Activated naive CD4-positive, alpha-beta T cell treated with Interleukin-2 at 50 U/mL for 16 hours (primary cell): Measurements from ENCODE around the gene POMC.
"Not testable (repeated sequence)": the region's sequence is repeated elsewhere in the genome, so short reads cannot be mapped to it uniquely, and the experiment has no call there.

ENCODE experiments used
- DNase-seq: peaks from one replicate; pipeline ENCODE4 v3.0.0-alpha.2; 2020

The POMC gene

DNA sequence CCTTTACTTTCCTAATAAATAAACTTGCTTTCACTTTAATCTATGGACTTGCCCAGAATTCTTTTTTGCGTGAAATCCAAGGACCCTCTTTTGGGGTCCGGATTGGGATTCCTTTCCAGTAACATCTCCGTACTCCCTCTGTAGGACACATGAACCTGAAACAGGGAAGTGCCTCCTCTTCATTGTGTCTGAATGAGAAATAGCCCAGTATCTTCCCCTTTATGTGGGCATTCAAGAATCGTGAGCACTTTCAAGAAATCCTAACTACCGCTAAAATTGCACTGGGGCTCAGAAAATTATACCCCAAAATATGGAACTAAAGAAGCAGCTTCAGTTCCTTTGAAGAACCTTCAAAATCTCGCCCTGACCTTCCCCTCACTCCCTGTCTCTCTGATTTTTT, 7.8 kb upstream of the POMC start:
- DNase-seq = no peak

DNA sequence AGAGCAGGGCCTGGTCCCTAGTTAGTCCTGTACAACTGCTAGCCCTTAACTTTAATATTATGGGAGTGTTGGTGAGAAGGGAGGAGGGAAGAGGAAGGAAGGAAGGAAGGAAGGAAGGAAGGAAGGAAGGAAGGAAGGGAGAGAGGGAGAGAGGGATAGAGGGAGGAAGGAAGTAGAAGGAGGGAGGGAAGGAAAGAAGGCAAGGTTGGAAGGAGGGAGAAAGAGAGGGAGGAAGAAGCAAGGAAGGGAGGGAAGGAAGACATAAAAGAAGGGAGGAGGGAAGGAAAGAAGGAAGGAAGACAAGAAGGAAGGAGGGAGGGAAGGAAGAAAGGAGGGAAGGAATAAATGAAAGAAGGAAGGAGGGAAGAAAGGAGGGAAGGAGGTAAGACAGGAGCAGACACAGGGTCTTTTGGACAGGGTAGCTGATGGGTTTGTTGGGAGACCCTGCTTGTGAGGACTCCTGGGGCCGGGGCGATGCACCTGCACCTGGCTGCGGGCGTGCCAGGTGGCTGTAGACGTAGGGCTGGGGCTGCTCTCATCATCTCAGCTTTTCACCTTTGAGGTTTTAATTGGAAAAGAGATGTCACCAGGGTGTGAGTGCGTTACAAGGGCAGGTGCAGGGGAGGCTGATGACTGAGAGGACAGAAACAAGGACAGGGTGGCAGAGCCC, 5.9 kb upstream of the POMC start:
- DNase-seq = no peak

DNA sequence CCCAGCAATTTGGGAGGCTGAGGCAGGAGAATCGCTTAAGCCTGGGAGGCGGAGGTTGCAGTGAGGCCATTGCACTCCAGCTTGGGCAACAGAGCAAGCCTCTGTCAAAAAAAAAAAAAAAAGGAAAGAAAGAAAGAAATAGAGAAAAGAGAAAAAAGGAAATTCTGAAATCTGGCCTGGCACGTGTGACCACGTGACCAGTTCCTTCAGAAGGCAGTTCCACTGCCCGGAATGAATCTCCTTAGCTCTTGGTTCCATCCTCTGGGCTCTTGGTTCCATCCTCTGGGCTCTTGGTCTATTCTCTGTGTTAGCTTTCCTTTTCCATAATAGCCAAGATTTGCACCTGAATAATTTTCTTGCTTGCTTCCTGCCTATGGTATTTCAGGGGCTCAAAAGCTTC, 5.3 kb upstream of the POMC start:
- DNase-seq = no peak

DNA sequence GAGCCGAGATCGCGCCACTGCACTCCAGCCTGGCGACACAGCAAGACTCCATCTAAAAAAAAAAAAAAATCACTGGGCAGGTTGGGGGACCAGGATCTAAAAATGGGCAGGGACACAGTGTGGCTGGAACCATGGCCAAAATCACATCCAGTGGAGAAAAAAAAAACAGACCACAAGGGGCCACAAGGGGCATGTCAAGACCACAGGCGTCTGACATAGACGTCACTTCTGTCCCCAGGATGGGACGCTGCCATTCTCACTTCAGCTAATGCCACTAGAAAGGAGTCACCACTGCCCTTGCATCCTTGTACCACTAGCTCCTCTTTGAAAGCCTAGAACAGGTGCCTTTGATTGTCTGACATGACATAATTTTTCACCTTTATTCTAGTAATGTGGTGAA, 2.5 kb upstream of the POMC start:
- no peak for DNase-seq

DNA sequence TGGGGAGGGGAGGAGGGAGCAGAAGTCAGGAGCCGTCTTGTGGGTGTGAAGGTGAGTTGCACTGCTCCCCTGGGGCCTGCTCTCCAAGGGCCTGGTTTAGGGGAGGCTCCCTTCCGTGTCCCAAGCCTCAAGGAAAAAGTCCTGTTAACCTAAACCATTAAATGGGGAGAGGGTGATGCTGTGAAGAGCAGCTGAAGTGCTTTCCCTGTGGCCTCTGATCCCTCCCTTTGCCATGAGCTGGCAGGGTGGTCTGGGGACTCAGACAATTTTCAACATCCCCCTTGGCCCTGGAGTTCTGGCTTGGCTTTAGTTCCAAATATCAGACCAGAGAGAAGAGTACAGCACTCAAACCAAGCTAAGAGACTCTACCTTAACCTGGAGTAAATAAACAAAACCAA, 692 bp upstream of the POMC start:
- DNase-seq = no peak

DNA sequence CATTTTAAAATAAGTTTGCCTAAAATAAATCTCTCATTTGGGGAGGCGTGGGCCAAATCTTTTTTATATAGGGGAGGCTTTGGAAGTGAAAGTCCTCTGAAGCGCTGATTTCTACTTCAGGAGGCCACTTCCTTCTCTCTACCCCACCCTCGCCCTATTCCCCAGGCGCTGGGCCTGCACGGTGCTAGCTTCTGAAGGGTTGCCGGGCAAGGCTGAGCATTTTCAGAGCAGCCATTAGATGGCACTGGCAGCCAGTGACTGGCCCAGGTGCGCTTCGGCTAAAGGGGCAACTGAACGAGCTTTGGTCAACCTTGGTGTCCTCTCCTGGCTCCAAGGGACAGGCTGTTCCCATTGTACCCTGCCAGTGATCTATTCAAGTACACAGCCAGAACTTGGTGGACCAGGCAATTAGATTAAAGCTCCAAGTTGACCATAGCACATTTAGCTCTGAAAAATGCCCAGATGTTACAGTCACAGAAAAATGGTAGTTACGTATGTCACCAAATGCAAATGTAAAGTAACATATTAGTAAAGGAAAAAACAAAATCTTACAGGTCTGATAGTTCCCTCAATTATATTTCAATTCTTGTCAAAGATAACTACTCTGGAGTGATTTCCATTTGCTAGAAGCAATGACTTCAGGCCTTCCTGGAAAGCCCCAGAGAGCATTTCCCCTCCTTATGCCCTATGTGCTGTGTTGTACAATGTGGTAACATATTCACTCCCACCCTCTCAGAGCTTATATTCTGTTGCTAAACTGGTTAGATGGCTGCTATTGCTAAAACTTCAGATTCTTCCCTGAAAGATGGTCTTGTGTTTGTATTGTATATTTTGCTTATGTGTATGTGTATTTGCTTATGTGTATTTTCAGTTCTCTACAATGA, 2.1 kb downstream of the POMC start:
- peak; percentile 13 for DNase-seq

DNA sequence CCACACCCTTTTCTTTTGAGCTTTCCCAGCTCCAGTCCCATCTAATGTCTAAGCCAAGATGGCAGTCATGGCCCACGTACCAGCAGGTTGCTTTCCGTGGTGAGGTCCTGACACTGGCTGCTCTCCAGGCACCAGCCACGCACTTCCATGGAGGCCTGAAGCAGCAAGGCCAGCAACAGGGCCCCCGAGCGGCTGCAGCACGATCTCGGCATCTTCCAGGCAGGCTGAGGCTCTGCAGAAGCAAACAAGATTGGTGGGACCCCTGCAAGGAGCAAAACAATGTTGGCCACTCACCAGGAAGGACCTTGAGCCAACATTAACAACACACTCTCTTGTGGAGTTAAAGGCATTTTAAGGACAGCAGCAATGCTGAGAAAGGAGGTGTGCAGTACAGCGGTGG, 3.8 kb downstream of the POMC start:
- DNase-seq = no peak

DNA sequence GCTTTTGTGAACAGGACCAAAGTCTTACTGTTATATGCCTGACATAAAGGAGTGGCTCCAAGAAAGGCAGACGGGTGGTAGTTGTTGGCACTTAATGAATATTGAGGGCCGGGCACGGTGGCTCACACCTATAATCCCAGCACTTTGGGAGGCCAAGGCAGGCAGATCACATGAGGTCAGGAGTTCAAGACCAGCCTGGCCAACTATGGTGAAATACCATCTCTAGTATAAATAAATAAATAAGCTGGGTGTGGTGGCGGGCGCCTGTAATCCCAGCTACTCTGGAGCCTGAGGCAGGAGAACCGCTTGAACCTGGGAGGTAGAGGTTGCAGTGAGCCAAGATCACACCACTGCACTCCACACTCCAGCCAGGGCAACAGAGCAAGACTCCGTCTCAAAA, 6.3 kb downstream of the POMC start:
- DNase-seq = not testable (repeated sequence)

DNA sequence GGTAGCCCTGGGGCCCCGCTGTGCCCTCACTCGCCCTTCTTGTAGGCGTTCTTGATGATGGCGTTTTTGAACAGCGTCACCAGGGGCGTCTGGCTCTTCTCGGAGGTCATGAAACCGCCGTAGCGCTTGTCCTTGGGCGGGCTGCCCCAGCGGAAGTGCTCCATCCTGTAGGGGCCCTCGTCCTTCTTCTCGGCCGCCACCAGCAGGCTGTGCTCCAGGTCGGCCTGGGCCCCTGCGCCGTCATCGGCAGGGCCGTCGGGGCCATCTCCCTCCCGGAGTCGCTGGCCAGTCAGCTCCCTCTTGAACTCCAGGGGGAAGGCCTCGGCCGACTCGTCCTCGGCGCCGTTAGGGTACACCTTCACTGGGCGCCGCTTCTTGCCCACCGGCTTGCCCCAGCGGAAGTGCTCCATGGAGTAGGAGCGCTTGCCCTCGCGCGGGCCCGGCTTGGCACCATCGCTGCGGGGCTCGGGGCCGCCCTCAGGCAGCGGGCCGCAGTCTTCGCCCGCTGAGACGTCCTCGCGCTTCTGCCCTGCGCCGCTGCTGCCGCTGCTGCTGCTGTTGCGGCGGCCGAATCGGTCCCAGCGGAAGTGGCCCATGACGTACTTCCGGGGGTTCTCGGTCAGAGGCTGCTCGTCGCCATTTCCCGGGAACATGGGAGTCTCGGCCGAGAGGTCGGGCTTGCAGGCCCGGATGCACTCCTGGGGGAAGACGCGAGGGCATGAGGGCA, 7.2 kb downstream of the POMC start:
- peak; percentile 74 for DNase-seq

DNA sequence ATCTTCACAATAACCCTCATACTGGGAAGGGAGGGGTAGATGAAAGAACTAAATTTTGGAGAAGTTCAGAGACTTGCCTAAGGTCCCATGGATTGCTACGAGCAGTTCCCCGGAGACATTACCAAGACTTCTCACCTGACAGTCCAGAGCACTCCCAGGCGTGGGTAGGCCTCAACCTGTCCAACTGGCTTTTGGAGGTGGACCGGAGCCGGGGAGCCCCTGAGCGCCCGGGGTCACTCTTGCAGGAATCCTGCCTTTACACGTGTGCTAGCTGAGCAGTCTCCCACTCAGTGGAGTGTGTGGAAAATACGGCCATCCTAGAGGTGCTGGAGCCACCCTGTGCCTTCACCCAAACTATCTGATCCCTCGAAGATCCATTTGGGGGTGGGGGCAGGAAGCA, 8.0 kb downstream of the POMC start:
- no peak for DNase-seq

DNA sequence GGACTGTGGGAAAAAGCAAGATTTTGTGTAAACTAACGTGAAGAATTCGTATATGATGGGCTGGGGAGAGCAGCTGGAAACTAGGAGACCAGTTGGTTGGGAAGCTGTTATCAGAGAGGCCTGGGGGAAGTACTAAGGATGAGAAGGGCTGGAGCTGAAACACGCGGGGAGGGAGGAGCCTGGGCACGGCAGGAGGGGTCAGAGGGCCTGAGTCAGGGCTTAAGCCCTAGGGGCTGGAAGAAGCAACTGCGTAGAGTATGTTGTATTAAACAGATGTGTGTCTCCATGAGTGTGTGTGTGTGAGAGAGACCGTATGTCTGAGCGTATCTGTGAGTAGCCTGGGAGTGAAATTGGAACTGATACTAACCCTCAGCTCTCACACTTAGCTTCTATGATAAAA, 8.4 kb downstream of the POMC start:
- DNase-seq = no peak

DNA sequence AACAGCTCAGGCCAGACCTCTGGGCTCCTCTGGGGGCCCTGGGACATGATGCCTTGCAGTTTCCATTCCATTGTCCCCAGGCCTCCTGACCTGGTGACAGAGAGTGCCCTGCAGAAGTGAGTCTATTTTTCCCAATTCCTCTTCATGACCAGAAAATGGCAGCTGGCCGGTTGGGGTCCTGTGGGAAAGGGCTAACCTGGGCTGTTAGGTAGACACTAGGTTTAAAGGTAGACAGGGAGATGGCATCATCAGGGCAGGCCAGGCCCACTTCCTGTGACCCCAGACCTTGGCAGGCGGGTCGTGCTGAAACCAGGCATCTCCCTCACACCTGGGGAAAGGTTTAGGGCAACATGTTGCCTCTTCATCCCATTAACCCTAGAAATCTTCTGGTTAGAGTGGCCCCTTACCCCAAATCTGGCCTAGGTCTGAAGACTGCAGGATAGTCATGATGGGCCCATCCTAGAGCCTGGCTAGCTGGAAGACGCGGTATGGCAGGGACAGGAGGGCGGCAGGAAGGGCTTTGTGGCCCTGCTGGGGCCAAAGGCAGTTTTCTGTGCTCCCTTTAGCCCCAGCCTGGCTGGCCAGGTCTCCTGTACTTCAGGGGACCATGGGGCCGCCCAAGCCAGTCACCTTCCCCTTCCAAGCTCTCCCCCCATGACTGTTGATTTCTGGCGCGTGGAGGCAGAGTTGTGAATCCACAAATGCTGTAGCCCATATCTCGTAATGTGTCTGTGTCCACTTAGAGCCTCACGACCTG, 10.1 kb downstream of the POMC start:
- no peak for DNase-seq

DNA sequence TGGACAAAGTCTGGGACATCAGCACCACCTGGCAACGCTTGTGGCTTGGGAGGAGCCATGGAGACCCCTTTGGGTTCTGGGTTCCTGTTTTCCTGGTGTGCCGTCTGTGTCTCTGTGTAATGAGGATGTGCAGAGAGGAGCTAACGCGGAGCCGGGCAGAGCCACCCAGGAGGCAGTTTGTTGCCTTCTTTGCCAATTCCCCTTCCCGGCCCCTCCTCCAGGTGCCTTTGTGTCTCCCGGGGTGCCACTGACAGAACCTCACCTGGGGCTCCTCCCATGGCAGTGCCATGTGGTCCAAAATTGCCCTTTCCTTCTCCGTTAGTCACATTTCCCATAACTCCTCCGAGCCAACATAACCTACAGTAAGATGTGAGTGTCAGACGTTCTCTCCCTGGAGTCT, 13.0 kb downstream of the POMC start:
- no peak for DNase-seq

DNA sequence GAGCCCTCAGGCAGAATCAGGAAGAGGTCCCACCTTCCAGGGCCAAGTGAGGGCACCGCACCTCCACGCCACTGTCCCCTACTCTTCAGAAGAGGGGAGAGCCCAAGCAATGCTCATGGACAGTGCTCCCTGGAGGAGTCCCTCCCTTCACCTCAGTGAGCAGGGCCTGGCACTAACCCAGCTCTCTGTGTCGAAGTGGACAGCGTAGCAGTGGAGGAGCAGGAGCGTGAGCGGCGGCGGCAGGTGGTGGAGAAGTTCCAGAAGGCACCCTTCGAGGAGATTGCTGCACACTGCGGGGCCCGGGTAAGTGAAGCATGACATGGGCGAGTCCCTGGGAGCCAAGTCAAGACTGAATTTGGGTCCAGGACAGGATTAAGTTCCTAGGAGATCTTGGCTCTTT, 16.7 kb downstream of the POMC start:
- no peak for DNase-seq

DNA sequence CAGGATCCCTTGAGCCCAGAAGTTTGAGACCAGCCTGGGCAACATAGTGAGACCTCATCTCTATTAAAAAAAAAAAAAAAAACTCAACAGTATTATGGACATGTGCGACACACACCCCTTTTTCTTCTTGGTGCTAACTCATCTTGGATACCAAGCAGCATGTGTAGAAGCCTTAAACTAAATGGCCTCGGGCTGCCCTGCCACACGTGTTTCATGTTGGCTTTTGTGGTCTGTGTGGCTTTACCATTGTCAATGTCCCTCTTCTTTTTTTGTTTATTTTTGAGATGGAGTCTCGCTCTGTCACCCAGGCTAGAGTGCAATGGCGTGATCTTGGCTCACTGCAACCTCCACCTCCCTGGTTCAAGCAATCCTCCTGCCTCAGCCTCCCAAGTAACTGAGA, 17.4 kb downstream of the POMC start:
- DNase-seq = not testable (repeated sequence)

DNA sequence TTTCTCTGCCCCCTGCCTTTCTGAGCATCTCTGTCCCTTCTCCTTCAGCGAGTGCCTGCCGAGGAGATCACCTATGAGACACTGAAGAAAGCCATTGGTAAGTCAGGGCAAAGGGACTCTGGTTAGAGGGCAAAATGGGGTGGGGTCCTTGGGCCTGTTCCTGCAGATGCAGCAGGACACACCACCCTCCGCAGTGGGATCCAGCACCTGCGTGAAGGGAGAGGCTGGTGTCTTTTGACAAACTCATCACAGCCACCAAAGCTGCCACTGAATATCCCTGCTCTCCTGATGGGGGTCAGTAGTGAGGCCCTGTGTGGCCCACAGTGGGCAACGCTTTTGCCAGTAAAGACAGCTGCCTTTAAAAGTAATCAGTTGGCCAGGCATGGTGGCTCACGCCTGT, 18.7 kb downstream of the POMC start:
- DNase-seq = no peak

DNA sequence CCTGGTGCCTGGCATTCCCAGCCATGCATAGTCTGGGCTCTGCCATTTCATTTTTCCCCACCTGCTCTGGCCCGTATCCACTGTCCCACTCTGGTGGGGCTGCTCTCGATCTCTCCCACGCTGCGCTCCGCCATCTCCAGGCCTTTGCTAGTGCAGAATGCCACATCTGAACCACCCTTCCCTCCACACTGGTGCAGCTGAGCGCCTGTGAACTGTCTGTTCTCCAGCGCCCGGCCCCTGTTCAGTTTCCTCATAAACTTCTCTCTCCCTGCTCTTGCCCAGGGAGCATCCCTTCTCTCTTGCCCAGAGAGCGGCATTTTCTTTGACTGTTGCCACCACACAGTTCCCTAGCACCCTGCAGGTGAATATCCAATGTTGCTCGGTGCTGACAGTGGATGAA, 21.5 kb downstream of the POMC start:
- no peak for DNase-seq

DNA sequence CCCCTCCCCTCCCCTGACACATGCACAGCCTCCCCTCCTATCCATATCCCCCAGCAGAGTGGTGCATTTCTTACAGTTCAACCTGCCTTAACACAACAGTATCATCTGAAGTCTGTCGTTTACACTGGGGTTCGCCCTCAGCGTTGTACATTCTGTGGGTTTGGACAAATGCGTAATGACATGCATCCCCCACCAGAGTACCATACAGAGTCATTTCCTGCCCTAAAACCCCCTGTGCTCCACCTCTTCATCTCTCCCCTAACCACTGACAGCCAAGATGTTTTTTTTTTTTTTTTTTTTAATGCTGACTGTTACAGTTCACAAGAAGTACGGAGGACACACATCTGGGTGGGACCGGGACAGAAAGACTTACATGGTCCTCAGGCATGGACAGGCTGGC, 22.6 kb downstream of the POMC start:
- DNase-seq = no peak

DNA sequence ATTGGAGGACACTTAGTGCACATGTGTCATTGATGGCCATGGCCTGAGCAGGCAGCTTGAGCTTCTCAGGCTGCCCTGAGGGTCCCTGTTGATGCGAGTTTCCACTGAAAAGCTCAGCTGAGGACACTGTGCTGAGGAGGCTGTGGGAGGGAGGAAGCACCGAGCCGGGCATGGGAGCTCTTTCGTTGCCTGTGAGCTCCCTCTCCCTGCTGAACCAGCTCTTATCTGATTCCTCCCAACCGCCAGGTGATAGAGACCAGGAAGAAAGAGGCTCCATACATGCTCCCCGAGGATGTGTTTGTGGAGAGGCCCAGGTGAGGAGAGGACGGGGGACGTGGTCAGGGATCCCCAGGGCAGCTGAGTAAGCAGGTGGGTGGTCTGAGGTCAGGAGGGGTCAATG, 27.3 kb downstream of the POMC start:
- DNase-seq = no peak

DNA sequence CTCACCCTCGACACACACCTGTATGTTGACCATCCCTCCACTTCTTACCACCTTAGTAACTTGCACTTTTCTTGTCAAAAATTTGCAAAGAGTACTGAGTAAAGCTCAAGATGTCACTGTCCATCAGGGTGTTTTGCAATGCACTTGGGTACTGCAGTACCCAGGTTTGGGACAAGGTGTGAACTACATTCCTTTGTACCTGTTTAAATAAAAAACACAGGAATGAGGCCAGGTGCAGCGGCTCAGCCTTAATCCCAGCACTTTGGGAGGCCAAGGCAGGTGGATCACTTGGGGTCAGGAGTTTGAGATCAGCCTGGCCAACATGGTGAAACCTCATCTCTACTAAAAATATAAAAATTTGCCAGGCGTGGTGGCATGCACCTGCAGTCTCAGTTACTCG, 27.8 kb downstream of the POMC start:
- DNase-seq = not testable (repeated sequence)

DNA sequence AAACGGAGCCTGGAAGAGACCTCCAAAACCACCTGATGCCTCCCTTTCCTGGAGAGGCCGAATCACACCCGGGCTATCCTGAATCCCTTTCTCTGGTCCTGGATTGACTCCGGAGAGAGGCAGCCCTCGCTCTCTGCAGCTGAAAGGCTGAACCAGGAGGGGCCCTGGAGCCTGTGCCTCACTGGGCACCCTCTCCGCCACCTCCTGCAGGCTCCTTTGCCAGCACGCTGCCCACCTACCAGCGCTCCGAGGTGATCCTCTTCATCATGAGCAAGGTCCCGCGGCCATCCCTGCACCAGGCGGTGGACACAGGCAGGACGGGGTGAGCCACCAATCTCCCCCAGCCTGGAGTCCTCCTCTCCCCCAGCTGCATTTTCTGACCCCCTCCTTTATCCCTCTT, 35.7 kb downstream of the POMC start:
- no peak for DNase-seq

DNA sequence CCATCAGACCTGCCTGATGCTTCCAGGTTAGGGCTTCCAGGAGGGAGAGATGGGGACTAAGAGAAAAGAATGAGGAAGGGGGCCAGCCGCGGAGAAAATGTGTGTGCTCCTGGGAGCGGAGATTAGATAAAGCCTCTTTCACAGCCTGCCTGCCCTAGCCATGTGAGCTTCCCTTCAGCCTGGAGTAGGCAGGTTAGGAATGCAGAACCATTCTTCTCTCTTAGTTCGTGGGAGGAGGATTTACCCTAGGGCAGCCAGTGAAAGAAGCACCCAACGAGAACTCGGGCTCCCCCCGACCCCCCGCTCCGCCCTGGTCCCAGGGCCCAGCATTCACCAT, 36.1 kb downstream of the POMC start:
- DNase-seq = no peak

DNA sequence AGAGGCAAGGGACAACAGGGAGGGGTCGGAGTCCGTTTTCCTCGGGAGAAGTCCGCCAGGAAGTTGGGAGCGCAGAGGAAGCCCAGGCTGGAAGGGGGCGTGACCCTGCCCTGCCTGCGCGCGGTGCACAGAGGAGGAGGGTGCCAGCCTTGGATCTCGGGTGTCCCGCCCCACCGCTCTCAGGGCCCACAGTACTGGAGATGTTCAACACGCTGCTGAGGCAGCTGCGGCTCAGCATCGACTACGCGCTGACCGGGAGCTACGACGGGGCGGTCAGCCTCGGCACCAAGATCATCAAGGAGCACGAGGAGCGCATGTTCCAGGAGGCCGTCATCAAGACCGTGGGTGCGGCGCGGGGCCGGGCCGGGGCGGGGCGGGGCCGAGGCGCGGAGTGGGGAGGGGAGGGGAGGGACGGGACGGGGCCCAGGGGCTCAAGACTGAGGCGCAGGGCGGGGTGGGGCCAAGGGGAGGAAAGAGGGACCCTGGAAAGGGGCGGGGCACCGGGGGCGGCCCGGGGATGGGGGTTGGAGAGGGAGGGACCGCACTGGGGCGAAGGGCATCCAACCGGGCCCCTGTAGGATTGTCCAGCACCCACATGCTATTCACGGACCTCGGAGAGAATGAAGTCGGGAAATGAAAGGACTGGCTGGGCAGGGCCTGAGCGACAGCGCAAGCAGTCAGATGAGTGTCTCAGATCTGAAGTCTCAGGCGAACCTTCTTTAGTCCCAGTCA, 36.6 kb downstream of the POMC start:
- DNase-seq = peak; percentile 27
